WTC11 (cell line): ENCODE measurements around the gene UBR4. TPM values are rescaled to one million over a fixed set of nuclear protein-coding genes. Genes with fewer than 3 reads are reported as not detected.

Source experiments
- ATAC-seq: fragments of 200-7000 bp; cut with Tn5 transposase; 2 replicates; pipeline ENCODE4 v1.10.0; 2021; ENCODE audit warnings: mild to moderate bottlenecking, moderate library complexity
- CTCF ChIA-PET: fragments of 300-600 bp; sonication (Branson Sonifier 250); formaldehyde crosslinking; loops from one replicate; lab custom pipeline; 2021; ENCODE audit warnings: antibody characterized with exemption; lab: Charles Lee
- POLR2A ChIA-PET: fragments of 350-600 bp; sonication (Branson Sonifier 250); formaldehyde crosslinking; loops from one replicate; lab custom pipeline; 2021; ENCODE audit warnings: antibody characterized with exemption; lab: Charles Lee
- DNase-seq: peaks from one replicate; pipeline ENCODE4 v3.0.0; 2021; ENCODE audit warnings: low spot score
- H3K27ac Mint-ChIP-seq: 2 replicates; pipeline ENCODE4 v1.8.0; 2021; ENCODE audit warnings: mixed read lengths
- H3K27me3 Mint-ChIP-seq: 2 replicates; pipeline ENCODE4 v1.8.0; 2021; ENCODE audit warnings: low read depth, mild to moderate bottlenecking, moderate library complexity, mixed read lengths
- H3K36me3 Mint-ChIP-seq: 2 replicates; pipeline ENCODE4 v1.8.0; 2021; ENCODE audit warnings: mixed read lengths
- H3K4me1 Mint-ChIP-seq: 2 replicates; pipeline ENCODE4 v1.8.0; 2022; ENCODE audit warnings: mixed read lengths
- H3K4me3 Mint-ChIP-seq: 2 replicates; pipeline ENCODE4 v1.8.0; 2021; ENCODE audit warnings: mild to moderate bottlenecking, moderate library complexity, mixed read lengths
- H3K9me3 Mint-ChIP-seq: 2 replicates; pipeline ENCODE4 v1.8.0; 2021; ENCODE audit warnings: mixed read lengths
- ETV6 ChIP-seq: sonication (generic); formaldehyde crosslinking; IDR thresholded peaks from 2 replicates; pipeline ENCODE4 v1.8.1; 2022; ENCODE audit warnings: mild to moderate bottlenecking, missing genetic modification reagents
- IRF2 ChIP-seq: sonication (generic); formaldehyde crosslinking; IDR thresholded peaks from 2 replicates; pipeline ENCODE4 v1.8.0; 2022; ENCODE audit warnings: low read depth, missing genetic modification reagents, borderline replicate concordance
- JAZF1 ChIP-seq: fragments of 250-450 bp; sonication (Bioruptor Pico); IDR thresholded peaks from 2 replicates; pipeline ENCODE4 v1.9.0; 2021; ENCODE audit warnings: moderate library complexity, mild to moderate bottlenecking, inconsistent platforms
- JUN ChIP-seq: sonication (generic); formaldehyde crosslinking; IDR thresholded peaks from 2 replicates; pipeline ENCODE4 v1.8.0; 2023; ENCODE audit warnings: mild to moderate bottlenecking, missing genetic modification reagents
- NR2C2 ChIP-seq: sonication (generic); formaldehyde crosslinking; IDR thresholded peaks from 2 replicates; pipeline ENCODE4 v1.8.0; 2022; ENCODE audit warnings: mild to moderate bottlenecking, missing genetic modification reagents
- TEAD4 ChIP-seq: sonication (generic); formaldehyde crosslinking; IDR thresholded peaks from 2 replicates; pipeline ENCODE4 v1.8.0; 2022; ENCODE audit warnings: mild to moderate bottlenecking, missing genetic modification reagents
- ZNF232 ChIP-seq: sonication (generic); formaldehyde crosslinking; IDR thresholded peaks from 2 replicates; pipeline ENCODE4 v1.8.0; 2022; ENCODE audit warnings: mild to moderate bottlenecking, missing genetic modification reagents
- ZNF263 ChIP-seq: sonication (generic); formaldehyde crosslinking; IDR thresholded peaks from 2 replicates; pipeline ENCODE4 v1.8.1; 2022; ENCODE audit warnings: low read depth, mild to moderate bottlenecking, moderate library complexity, missing genetic modification reagents
- ZNF396 ChIP-seq: fragments of 250-450 bp; sonication (Bioruptor Pico); IDR thresholded peaks from 2 replicates; pipeline ENCODE4 v1.8.0; 2021; ENCODE audit warnings: mild to moderate bottlenecking, moderate library complexity, borderline replicate concordance
- total RNA-seq: library from RNA; stranded (reverse); gene quantifications from 3 replicates; pipeline ENCODE4 v1.2.3, GENCODE V29; 2021
- TF ChIP-seq, protein P1 (sequence below): fragments of 250-450 bp; sonication (Bioruptor Pico); IDR thresholded peaks from 2 replicates; pipeline ENCODE4 v2.1.2; 2022; ENCODE audit warnings: mild to moderate bottlenecking, moderate library complexity
- TF ChIP-seq, protein P2 (sequence below): sonication (generic); formaldehyde crosslinking; IDR thresholded peaks from 2 replicates; pipeline ENCODE4 v1.8.1; 2023; ENCODE audit warnings: mild to moderate bottlenecking, missing genetic modification reagents, borderline replicate concordance
- TF ChIP-seq, protein P3 (sequence below): sonication (generic); formaldehyde crosslinking; conservative IDR thresholded peaks from 2 replicates; pipeline ENCODE4 v1.8.1; 2023; ENCODE audit warnings: mild to moderate bottlenecking, low read depth, missing genetic modification reagents, moderate library complexity
- TF ChIP-seq, protein P4 (sequence below): sonication (generic); formaldehyde crosslinking; IDR thresholded peaks from 2 replicates; pipeline ENCODE4 v1.8.0; 2022; ENCODE audit warnings: mild to moderate bottlenecking, missing genetic modification reagents
- TF ChIP-seq, protein P5 (sequence below): sonication (generic); formaldehyde crosslinking; IDR thresholded peaks from 2 replicates; pipeline ENCODE4 v1.8.1; 2022; ENCODE audit warnings: missing genetic modification reagents, borderline replicate concordance
- TF ChIP-seq, protein P6 (sequence below): fragments of 250-450 bp; sonication (Bioruptor Pico); IDR thresholded peaks from 2 replicates; pipeline ENCODE4 v1.8.0; 2021; ENCODE audit warnings: mild to moderate bottlenecking
- TF ChIP-seq, protein P7 (sequence below): fragments of 200-600 bp; IDR thresholded peaks from 2 replicates; pipeline ENCODE4 v1.8.0; 2022; ENCODE audit warnings: antibody characterized with exemption
- TF ChIP-seq, protein P8 (sequence below): fragments of 250-450 bp; sonication (Bioruptor Pico); conservative IDR thresholded peaks from 2 replicates; pipeline ENCODE4 v1.9.0; 2021; ENCODE audit warnings: mild to moderate bottlenecking

The UBR4 gene
- total RNA-seq, 1 experiment from 2014 or later, result 179 TPM

DNA sequence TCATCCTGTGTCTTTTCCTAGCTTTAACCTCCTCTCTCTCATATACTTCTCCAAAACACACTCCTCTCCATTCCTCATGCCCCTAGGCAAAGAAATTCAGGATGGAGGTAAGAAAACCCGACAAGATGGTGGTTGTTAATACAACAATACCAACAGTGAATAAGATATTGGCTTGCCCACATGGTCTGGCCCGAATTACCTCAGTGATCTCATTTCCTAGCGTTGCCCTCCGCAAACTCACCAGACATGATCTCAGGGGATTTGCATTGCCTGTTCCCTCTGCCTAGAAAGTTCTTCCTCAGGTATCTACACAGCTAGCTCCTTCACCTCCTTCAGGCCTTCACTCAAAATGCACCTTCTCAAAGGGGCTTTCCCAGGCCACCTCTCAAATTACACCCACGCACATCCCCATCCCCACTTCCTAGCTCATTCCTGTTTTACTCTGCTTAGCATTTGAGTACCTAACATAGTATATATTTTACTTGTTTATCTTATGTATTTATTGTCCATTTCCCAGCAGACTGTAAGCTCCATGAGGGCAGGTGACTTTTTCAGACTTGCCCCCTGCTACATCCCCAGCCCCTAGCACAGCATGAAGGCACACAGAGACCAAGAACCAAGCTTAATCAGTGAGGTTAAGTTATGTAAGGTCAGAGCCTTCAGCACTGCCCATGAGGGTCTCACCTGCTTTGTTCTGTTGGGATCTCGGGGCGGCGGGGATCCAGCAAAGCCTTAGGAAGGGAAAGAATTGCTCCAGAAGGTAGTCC is 10.2 kb upstream of the UBR4 start:
- ChIA-PET POLR2A (no interaction called here), CTCF (no interaction called here)
- H3K4me3 Mint-ChIP-seq, result no peak overlapping the region
- H3K9me3 Mint-ChIP-seq, result no peaks in the 10 kb centered on the region
- ATAC-seq, result no peak
- TF ChIP-seq, protein P1, sequence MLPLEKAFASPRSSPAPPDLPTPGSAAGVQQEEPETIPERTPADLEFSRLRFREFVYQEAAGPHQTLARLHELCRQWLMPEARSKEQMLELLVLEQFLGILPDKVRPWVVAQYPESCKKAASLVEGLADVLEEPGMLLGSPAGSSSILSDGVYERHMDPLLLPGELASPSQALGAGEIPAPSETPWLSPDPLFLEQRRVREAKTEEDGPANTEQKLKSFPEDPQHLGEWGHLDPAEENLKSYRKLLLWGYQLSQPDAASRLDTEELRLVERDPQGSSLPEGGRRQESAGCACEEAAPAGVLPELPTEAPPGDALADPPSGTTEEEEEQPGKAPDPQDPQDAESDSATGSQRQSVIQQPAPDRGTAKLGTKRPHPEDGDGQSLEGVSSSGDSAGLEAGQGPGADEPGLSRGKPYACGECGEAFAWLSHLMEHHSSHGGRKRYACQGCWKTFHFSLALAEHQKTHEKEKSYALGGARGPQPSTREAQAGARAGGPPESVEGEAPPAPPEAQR (CRISPR knock-in tag), result no peak
- TF ChIP-seq, protein P2, sequence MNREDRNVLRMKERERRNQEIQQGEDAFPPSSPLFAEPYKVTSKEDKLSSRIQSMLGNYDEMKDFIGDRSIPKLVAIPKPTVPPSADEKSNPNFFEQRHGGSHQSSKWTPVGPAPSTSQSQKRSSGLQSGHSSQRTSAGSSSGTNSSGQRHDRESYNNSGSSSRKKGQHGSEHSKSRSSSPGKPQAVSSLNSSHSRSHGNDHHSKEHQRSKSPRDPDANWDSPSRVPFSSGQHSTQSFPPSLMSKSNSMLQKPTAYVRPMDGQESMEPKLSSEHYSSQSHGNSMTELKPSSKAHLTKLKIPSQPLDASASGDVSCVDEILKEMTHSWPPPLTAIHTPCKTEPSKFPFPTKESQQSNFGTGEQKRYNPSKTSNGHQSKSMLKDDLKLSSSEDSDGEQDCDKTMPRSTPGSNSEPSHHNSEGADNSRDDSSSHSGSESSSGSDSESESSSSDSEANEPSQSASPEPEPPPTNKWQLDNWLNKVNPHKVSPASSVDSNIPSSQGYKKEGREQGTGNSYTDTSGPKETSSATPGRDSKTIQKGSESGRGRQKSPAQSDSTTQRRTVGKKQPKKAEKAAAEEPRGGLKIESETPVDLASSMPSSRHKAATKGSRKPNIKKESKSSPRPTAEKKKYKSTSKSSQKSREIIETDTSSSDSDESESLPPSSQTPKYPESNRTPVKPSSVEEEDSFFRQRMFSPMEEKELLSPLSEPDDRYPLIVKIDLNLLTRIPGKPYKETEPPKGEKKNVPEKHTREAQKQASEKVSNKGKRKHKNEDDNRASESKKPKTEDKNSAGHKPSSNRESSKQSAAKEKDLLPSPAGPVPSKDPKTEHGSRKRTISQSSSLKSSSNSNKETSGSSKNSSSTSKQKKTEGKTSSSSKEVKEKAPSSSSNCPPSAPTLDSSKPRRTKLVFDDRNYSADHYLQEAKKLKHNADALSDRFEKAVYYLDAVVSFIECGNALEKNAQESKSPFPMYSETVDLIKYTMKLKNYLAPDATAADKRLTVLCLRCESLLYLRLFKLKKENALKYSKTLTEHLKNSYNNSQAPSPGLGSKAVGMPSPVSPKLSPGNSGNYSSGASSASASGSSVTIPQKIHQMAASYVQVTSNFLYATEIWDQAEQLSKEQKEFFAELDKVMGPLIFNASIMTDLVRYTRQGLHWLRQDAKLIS, result no peak
- TF ChIP-seq ZNF396 (no peak), TEAD4 (no peak), IRF2 (no peak), ZNF232 (CRISPR knock-in tag) (no peak), JUN (no peak), ETV6 (CRISPR knock-in tag) (no peak), ZNF263 (CRISPR knock-in tag) (no peak), NR2C2 (CRISPR knock-in tag) (no peak), JAZF1 (no peak)
- TF ChIP-seq, protein P3, sequence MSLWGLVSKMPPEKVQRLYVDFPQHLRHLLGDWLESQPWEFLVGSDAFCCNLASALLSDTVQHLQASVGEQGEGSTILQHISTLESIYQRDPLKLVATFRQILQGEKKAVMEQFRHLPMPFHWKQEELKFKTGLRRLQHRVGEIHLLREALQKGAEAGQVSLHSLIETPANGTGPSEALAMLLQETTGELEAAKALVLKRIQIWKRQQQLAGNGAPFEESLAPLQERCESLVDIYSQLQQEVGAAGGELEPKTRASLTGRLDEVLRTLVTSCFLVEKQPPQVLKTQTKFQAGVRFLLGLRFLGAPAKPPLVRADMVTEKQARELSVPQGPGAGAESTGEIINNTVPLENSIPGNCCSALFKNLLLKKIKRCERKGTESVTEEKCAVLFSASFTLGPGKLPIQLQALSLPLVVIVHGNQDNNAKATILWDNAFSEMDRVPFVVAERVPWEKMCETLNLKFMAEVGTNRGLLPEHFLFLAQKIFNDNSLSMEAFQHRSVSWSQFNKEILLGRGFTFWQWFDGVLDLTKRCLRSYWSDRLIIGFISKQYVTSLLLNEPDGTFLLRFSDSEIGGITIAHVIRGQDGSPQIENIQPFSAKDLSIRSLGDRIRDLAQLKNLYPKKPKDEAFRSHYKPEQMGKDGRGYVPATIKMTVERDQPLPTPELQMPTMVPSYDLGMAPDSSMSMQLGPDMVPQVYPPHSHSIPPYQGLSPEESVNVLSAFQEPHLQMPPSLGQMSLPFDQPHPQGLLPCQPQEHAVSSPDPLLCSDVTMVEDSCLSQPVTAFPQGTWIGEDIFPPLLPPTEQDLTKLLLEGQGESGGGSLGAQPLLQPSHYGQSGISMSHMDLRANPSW (CRISPR knock-in tag), result no peak
- TF ChIP-seq, protein P4, sequence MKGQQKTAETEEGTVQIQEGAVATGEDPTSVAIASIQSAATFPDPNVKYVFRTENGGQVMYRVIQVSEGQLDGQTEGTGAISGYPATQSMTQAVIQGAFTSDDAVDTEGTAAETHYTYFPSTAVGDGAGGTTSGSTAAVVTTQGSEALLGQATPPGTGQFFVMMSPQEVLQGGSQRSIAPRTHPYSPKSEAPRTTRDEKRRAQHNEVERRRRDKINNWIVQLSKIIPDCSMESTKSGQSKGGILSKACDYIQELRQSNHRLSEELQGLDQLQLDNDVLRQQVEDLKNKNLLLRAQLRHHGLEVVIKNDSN (CRISPR knock-in tag), result no peak
- TF ChIP-seq, protein P5, sequence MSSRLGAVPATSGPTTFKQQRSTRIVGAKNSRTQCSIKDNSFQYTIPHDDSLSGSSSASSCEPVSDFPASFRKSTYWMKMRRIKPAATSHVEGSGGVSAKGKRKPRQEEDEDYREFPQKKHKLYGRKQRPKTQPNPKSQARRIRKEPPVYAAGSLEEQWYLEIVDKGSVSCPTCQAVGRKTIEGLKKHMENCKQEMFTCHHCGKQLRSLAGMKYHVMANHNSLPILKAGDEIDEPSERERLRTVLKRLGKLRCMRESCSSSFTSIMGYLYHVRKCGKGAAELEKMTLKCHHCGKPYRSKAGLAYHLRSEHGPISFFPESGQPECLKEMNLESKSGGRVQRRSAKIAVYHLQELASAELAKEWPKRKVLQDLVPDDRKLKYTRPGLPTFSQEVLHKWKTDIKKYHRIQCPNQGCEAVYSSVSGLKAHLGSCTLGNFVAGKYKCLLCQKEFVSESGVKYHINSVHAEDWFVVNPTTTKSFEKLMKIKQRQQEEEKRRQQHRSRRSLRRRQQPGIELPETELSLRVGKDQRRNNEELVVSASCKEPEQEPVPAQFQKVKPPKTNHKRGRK (CRISPR knock-in tag), result no peak
- TF ChIP-seq, protein P6, sequence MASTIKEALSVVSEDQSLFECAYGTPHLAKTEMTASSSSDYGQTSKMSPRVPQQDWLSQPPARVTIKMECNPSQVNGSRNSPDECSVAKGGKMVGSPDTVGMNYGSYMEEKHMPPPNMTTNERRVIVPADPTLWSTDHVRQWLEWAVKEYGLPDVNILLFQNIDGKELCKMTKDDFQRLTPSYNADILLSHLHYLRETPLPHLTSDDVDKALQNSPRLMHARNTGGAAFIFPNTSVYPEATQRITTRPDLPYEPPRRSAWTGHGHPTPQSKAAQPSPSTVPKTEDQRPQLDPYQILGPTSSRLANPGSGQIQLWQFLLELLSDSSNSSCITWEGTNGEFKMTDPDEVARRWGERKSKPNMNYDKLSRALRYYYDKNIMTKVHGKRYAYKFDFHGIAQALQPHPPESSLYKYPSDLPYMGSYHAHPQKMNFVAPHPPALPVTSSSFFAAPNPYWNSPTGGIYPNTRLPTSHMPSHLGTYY, result no peak
- TF ChIP-seq, protein P7, sequence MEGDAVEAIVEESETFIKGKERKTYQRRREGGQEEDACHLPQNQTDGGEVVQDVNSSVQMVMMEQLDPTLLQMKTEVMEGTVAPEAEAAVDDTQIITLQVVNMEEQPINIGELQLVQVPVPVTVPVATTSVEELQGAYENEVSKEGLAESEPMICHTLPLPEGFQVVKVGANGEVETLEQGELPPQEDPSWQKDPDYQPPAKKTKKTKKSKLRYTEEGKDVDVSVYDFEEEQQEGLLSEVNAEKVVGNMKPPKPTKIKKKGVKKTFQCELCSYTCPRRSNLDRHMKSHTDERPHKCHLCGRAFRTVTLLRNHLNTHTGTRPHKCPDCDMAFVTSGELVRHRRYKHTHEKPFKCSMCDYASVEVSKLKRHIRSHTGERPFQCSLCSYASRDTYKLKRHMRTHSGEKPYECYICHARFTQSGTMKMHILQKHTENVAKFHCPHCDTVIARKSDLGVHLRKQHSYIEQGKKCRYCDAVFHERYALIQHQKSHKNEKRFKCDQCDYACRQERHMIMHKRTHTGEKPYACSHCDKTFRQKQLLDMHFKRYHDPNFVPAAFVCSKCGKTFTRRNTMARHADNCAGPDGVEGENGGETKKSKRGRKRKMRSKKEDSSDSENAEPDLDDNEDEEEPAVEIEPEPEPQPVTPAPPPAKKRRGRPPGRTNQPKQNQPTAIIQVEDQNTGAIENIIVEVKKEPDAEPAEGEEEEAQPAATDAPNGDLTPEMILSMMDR, result no peak
- TF ChIP-seq, protein P8, sequence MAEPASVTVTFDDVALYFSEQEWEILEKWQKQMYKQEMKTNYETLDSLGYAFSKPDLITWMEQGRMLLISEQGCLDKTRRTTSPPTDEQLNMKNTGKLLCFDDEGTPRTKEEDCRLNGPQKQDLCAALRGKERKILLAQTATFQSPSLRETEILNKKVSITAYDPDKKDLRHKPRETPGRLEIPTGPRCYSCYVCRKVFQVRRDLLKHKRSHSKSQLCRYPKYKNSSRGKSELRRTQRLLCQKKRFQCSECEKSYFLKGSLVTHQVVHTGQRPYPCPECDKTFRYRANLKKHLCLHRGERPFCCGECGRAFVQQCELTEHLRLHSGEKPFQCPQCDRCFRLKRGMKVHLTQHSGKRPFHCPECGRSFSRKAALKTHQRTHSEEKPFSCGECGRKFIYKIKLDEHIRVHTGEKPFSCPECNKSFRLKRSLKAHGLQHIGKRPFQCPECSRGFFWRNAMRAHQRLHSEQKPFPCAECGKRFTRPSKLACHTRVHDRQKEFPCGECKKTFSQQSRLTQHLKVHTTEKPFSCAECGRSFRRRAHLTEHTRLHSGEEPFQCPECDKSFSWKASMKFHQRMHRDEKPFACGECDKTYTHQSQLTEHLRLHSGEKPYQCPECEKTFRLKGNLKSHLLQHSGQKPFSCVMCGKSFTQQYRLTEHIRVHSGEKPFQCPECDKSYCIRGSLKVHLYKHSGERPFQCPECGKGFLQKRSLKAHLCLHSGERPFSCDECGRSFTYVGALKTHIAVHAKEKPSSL (CRISPR knock-in tag), result no peak
- TF ChIP-seq, all 79 proteins: peak for 0
- no peak for DNase-seq
- peaks cover 79% of the 10 kb centered on the region for H3K36me3 Mint-ChIP-seq
- no peak overlapping the region for H3K27ac Mint-ChIP-seq
- no peaks in the 10 kb centered on the region for H3K4me1 Mint-ChIP-seq
- no peaks in the 10 kb centered on the region for H3K27me3 Mint-ChIP-seq
